Esophagus muscularis mucosa (tissue), 4 donors: ENCODE results near the gene TREML4. TPM values are rescaled to one million over a fixed set of nuclear protein-coding genes. Genes with fewer than 3 reads are reported as not detected.
"Not testable (repeated sequence)": the region's sequence is repeated elsewhere in the genome, so short reads cannot be mapped to it uniquely, and the experiment has no call there.

Source experiments
- DNase-seq: peaks from one replicate; pipeline ENCODE4 v3.0.0-alpha.2; 2017; ENCODE audit errors: extremely low spot score
- H3K27ac ChIP-seq, 4 donors: fragments of 200-600 bp; sonication (generic); replicated peaks in 1 of 4; 1 replicate in 3 of 4; 2 replicates in 1 of 4; pipeline ENCODE4 v1.5.1; 2016 to 2019; ENCODE audit warnings: mild to moderate bottlenecking in 1 of 4
- H3K27me3 ChIP-seq, 4 donors: fragments of 200-600 bp; sonication (generic); one replicate each; pipeline versions ENCODE4 v1.5.1 to v1.6.0; 2016 to 2019
- H3K36me3 ChIP-seq, 4 donors: fragments of 200-600 bp; sonication (generic); one replicate each; pipeline ENCODE4 v1.5.1; 2016 to 2019
- H3K4me1 ChIP-seq, 4 donors: fragments of 200-600 bp; sonication (generic); one replicate each; pipeline ENCODE4 v1.5.1; 2016 to 2019
- H3K4me3 ChIP-seq, 4 donors: fragments of 200-600 bp; sonication (generic); 1 replicate in 2 of 4; 2 replicates in 2 of 4; pipeline ENCODE4 v1.5.1; 2016 to 2019; ENCODE audit warnings: mild to moderate bottlenecking in 4 of 4, moderate library complexity in 1 of 4
- H3K9me3 ChIP-seq, 4 donors: fragments of 200-600 bp; sonication (generic); 1 replicate in 3 of 4; 2 replicates in 1 of 4; pipeline ENCODE4 v1.5.1; 2016 to 2019
- EP300 ChIP-seq: sonication (generic); formaldehyde crosslinking; IDR thresholded peaks from one replicate; pipeline ENCODE4 v1.6.1; 2017; ENCODE audit warnings: antibody characterized with exemption
- POLR2A ChIP-seq: fragments of 450-650 bp; IDR thresholded peaks from one replicate; pipeline ENCODE4 v1.6.1; 2017; ENCODE audit warnings: antibody characterized with exemption, moderate library complexity, mild to moderate bottlenecking, low read depth
- POLR2AphosphoS5 ChIP-seq, 2 donors: sonication (generic); formaldehyde crosslinking; IDR thresholded peaks; one replicate each; pipeline ENCODE4 v1.6.1; 2017; ENCODE audit warnings: antibody characterized with exemption in 2 of 2
- WGBS: methylation state at CpG from one replicate; pipeline ENCODE4 v1.1.5; 2018; 5-methylcytosine and 5-hydroxymethylcytosine counted together
- intact Hi-C: fragments of 100-400 bp; cut with DNase I; formaldehyde crosslinking; loops from one replicate; pipeline ENCODE4 v1.15.1; 2023
- total RNA-seq, 4 donors: library from RNA; depleted of rRNA; stranded (reverse); fragments of >200 nt; gene quantifications; one replicate each; pipeline versions ENCODE4 v1.1.0 to v1.2.1, GENCODE V29; 2016
- TF ChIP-seq, protein P1 (sequence below), 3 experiments: fragments of 200-600 bp in 2 of 3; fragments of 450-650 bp in 1 of 3; sonication (generic) in 2 of 3; IDR thresholded peaks; one replicate each; pipeline ENCODE4 v1.5.1; 2017 to 2019; ENCODE audit warnings: antibody characterized with exemption in 3 of 3, mild to moderate bottlenecking in 2 of 3, moderate library complexity in 1 of 3

TREML4 gene
- total RNA-seq, 4 donors from 2014 or later: not detected

DNA sequence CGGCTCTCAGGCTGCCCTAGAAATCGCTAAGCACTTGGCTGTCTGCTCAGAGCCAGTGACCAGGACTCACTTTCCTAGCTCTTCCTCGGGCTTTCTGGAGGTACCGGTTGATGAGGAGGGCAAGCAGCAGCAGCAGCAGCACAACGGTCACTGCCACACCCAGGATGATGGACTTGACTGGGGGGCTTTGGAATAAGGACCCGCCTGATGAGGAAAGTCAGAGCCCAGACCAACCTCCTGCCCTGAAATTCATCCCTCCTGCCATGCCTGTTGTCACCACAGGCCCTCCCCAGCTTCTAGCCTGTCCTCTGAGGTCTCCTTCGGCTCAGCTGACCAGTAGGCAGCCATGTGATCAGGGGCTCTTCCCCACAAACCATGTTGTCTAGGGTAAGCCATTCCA lies 43.4 kb upstream of the TREML4 start:
- Histone ChIP-seq H3K27ac (no peak overlapping the region), H3K27me3 (peaks cover 0 to 11% (median 0%) of the 10 kb centered on the region in 4 donors), H3K4me3 (no peak overlapping the region), H3K4me1 (no peaks in the 10 kb centered on the region), H3K36me3 (no peaks in the 10 kb centered on the region), H3K9me3 (peaks cover 0 to 6% (median 5%) of the 10 kb centered on the region in 4 donors)
- intact Hi-C loops: no loop called here
- 84% methylated on average over 6 of the region's 7 CpGs for WGBS
- no peak for TF ChIP-seq POLR2A
- TF ChIP-seq, protein P1, sequence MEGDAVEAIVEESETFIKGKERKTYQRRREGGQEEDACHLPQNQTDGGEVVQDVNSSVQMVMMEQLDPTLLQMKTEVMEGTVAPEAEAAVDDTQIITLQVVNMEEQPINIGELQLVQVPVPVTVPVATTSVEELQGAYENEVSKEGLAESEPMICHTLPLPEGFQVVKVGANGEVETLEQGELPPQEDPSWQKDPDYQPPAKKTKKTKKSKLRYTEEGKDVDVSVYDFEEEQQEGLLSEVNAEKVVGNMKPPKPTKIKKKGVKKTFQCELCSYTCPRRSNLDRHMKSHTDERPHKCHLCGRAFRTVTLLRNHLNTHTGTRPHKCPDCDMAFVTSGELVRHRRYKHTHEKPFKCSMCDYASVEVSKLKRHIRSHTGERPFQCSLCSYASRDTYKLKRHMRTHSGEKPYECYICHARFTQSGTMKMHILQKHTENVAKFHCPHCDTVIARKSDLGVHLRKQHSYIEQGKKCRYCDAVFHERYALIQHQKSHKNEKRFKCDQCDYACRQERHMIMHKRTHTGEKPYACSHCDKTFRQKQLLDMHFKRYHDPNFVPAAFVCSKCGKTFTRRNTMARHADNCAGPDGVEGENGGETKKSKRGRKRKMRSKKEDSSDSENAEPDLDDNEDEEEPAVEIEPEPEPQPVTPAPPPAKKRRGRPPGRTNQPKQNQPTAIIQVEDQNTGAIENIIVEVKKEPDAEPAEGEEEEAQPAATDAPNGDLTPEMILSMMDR (IDR thresholded peaks at IDR 0.05): no peak
- no peak for TF ChIP-seq EP300
- TF ChIP-seq POLR2AphosphoS5 (IDR thresholded peaks at IDR 0.05): no peak
- no peak for DNase-seq

DNA sequence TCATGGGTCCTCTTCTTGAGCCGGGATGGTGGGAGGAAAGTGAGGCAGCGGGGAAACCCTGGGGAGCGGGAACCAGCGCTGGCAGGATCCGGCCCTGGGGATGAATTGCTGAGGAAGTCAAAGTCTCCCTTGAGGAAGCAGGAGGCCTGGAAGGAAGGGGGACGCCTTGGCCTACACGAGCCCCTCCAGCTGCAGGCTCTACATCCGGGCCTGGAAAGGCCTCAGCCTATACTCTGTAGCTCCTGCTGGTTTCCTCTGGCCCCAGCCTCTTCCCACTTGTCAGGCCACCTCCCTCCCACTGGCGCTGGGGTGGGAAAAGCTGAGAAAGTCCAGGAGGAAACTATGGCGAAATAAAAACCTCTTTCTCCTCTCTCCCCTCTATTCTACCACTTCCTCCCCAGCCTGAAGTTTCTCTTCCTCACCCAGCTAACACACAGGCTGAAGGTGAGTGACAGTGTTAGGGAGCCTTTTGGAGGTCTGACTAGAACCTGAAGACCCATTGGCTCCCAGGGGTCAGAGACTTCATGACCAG lies 42.1 kb upstream of the TREML4 start:
- TF ChIP-seq POLR2A (no peak), POLR2AphosphoS5 (IDR thresholded peaks at IDR 0.05) (no peak), EP300 (no peak)
- TF ChIP-seq, protein P1 (IDR thresholded peaks at IDR 0.05): no peak
- no peak for DNase-seq
- Histone ChIP-seq H3K9me3 (peaks cover 0 to 15% (median 11%) of the 10 kb centered on the region in 4 donors), H3K27me3 (peaks cover 0 to 2% (median 0%) of the 10 kb centered on the region in 4 donors), H3K4me1 (no peaks in the 10 kb centered on the region), H3K36me3 (no peaks in the 10 kb centered on the region), H3K27ac (no peak overlapping the region), H3K4me3 (no peak overlapping the region)
- WGBS: 45% methylated on average over 9 of the region's 10 CpGs
- intact Hi-C loops: no loop called here

DNA sequence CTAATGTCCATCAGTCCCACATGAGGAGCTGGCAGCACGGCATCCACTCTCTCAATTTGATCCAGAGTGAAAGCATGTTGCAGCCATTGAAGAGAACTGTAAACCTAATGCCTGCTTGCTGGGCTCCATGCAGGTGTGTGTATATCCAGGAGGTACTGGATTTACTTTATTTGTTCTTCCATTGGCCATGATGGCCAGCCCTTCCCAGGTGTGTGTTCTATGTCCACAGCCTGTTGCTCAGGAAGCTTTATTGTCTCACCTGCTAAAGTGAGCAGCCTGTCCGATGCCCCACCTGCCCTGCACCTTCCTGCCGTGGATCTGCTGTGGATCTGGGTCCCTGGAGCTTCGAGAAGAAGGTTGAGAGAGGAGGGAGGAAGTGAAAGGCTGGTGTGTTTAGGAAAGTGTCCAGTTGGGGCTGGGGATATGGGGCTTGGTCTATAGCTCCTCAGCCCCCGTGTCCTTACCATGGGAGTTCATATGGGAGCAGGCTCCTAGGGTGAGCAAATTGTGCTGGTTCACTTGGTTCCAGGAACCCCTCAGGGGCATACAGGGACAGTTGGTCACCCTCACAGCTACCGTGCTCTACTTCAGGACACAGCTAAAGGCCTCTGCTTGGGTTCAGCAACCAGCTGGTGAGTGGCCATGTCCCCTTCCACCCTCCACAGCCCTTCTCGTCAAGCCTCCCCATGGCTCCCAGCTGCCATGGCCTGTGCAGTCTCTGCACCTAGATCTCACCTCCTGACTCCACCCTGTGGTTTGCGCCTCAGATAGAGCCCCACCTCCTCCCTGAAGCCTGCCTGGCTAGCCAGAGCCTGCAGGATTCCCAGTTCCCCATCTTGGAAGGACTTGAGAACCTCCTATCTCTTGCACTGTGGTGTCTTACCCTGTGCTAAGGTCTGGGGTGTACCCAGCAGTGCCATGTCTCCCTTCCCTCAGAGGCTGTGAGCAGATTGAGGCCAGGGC lies 39.9 kb upstream of the TREML4 start:
- Histone ChIP-seq H3K9me3 (peaks cover 0 to 15% (median 11%) of the 10 kb centered on the region in 4 donors), H3K27me3 (peaks cover 0 to 19% (median 0%) of the 10 kb centered on the region in 4 donors), H3K27ac (no peak overlapping the region), H3K4me1 (no peaks in the 10 kb centered on the region), H3K36me3 (no peaks in the 10 kb centered on the region), H3K4me3 (no peak overlapping the region)
- 86% methylated on average over 8 of the region's 8 CpGs for WGBS
- TF ChIP-seq POLR2AphosphoS5 (IDR thresholded peaks at IDR 0.05) (no peak), EP300 (no peak), POLR2A (no peak)
- TF ChIP-seq, protein P1 (IDR thresholded peaks at IDR 0.05): no peak
- intact Hi-C loops: no loop called here
- peak; percentile 77 for DNase-seq

DNA sequence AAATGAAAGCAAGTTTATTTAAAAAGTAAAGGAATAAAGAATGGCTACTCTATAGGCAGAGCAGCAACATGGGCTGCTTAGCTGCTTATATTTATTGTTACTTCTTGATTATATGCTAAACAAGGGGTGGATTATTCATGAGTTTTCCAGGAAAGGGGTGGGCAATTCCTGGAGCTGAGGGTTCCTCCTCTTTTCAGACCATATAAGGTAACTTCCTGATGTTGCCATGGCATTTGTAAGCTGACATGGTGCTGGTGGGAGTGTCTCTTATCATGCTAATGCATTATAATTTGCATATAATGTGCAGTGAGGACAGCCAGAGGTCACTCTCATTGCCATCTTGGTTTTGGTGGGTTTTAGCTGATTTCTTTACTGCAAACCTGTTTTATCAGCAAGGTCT lies 39.1 kb upstream of the TREML4 start:
- H3K36me3 ChIP-seq, DNase-seq, H3K27ac ChIP-seq, H3K4me1 ChIP-seq, intact Hi-C loops, H3K4me3 ChIP-seq: not testable (repeated sequence)
- peaks cover 0 to 20% (median 0%) of the 10 kb centered on the region in 4 donors for H3K27me3 ChIP-seq
- H3K9me3 ChIP-seq: peaks cover 0 to 15% (median 11%) of the 10 kb centered on the region in 4 donors

DNA sequence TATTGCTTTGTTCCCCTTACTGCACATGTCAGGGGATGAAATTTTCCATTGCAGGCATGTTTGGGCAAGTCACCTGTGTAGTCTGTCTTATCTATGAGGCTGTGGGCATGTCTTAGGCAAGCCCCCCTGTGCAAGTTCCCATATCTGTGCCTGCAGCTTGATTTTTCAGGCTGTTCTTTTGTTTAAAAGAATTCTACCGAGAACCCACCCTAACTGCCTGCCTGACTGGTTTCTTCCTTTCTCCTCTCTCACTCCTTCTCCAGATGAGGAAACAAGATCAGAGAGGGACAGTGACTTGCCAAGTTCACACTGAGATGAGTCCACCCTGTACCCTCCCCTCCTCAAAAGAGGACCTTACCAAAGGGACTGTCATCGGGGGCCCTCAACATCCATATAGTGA lies 38.2 kb upstream of the TREML4 start:
- H3K27me3 ChIP-seq: peaks cover 0 to 29% (median 0%) of the 10 kb centered on the region in 4 donors
- TF ChIP-seq, protein P1 (IDR thresholded peaks at IDR 0.05): no peak
- TF ChIP-seq POLR2AphosphoS5 (IDR thresholded peaks at IDR 0.05) (no peak), POLR2A (no peak), EP300 (no peak)
- no peak overlapping the region for H3K27ac ChIP-seq
- peak; percentile 39 for DNase-seq
- H3K36me3 ChIP-seq: no peaks in the 10 kb centered on the region
- 96% methylated on average over 2 of the region's 2 CpGs for WGBS
- no peaks in the 10 kb centered on the region for H3K4me1 ChIP-seq
- intact Hi-C loops: no loop called here
- no peak overlapping the region for H3K4me3 ChIP-seq
- H3K9me3 ChIP-seq: peaks cover 0 to 15% (median 11%) of the 10 kb centered on the region in 4 donors
